SH-SY5Y (cell line): Measurements from ENCODE around the gene EXOSC7.

Experiments
- GATA2 ChIP-seq: IDR thresholded peaks from 2 replicates; pipeline ENCODE4 v1.6.1; 2011; ENCODE audit warnings: mild to moderate bottlenecking, low read depth, low read length
- GATA3 ChIP-seq: IDR thresholded peaks from 2 replicates; pipeline ENCODE4 v1.6.1; 2011; ENCODE audit warnings: low read depth, mild to moderate bottlenecking, low read length, moderate library complexity

Gene EXOSC7

DNA sequence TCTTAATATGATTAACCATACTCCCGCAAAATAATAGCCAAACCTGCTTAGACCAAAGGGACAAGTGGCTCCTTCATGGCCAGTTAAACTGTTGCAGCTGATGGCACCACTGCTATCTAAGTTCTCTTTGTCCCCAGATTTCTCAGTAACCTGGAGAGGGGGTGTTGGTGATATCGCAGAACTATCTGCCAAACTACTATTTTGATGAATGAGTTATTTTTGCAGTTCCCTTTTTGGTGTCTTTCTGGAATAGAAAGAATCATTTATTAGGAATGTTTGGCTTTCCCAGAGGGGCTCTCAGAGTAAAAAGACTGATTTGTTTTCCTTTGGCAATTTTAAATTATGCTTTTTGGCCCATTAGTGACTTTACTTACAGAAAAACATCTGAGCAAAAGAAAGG is 83.1 kb downstream of the EXOSC7 start:
- TF ChIP-seq GATA2 = no peak
- TF ChIP-seq GATA3 = no peak

GRCh38 chr3:45060165-45060892 is 84.3 kb downstream of the EXOSC7 start:
- TF ChIP-seq GATA3 (no peak), GATA2 (no peak)
